SK-N-SH (cell line): ENCODE measurements around the gene AGO1.

Experiments
- EP300 ChIP-seq, 2 experiments: IDR thresholded peaks; 2 replicates each; pipeline versions ENCODE4 v1.4.0 to v1.6.1; 2012; ENCODE audit warnings: borderline replicate concordance in 1 of 2, low read depth in 1 of 2, low read length in 1 of 2
- EZH2phosphoT487 ChIP-seq: fragments of 200-600 bp; sonication (generic); IDR thresholded peaks from 2 replicates; pipeline ENCODE4 v1.6.1; 2017; ENCODE audit warnings: low read depth, mixed run types, mild to moderate bottlenecking, antibody characterized with exemption, moderate library complexity, borderline replicate concordance
- MXI1 ChIP-seq: IDR thresholded peaks from 2 replicates; pipeline ENCODE4 v1.6.1; 2012; ENCODE audit warnings: mild to moderate bottlenecking, low read depth, low read length, improper control_type of control experiment
- NRF1 ChIP-seq: IDR thresholded peaks from 2 replicates; pipeline ENCODE4 v1.6.1; 2012; ENCODE audit warnings: low read depth, mild to moderate bottlenecking, low read length
- POLR2AphosphoS5 ChIP-seq: IDR thresholded peaks from 2 replicates; pipeline ENCODE4 v1.6.1; 2012; ENCODE audit warnings: low read depth, low read length
- REST ChIP-seq: IDR thresholded peaks from 2 replicates; pipeline ENCODE4 v1.6.1; 2012; ENCODE audit warnings: mild to moderate bottlenecking, low read depth, low read length, moderate library complexity
- RFX5 ChIP-seq: IDR thresholded peaks from 2 replicates; pipeline ENCODE4 v1.6.1; 2012; ENCODE audit warnings: mild to moderate bottlenecking, improper control_type of control experiment, low read length
- SMC3 ChIP-seq: IDR thresholded peaks from 2 replicates; pipeline ENCODE4 v1.6.1; 2012; ENCODE audit warnings: low read depth, low read length, improper control_type of control experiment
- TEAD4 ChIP-seq: IDR thresholded peaks from 2 replicates; pipeline ENCODE4 v1.4.0; 2012; ENCODE audit warnings: mild to moderate bottlenecking, borderline replicate concordance; ENCODE audit not compliant: insufficient read depth
- TF ChIP-seq, protein P1 (sequence below): fragments of 200-600 bp; sonication (generic); IDR thresholded peaks from 2 replicates; pipeline ENCODE4 v1.6.1; 2017; ENCODE audit warnings: antibody characterized with exemption, mild to moderate bottlenecking, moderate library complexity
- TF ChIP-seq, protein P2 (sequence below): IDR thresholded peaks from 2 replicates; pipeline ENCODE4 v1.4.0; 2012; ENCODE audit warnings: low read depth, borderline replicate concordance

- TF ChIP-seq POLR2AphosphoS5 (peak; percentile 60), MXI1 (peak; percentile 66; the same call in 1 of the 2 replicates), REST (peak; percentile 49; the same call in 1 of the 2 replicates), RFX5 (0 out of 2 replicates have a peak, but pooled peaks have one; percentile 44), EP300 (IDR thresholded peaks at IDR 0.05; ENCODE audit: borderline replicate concordance in 1 of 2, low read depth in 1 of 2, low read length in 1 of 2) (no peak), NRF1 (peak; percentile 86), EZH2phosphoT487 (no peak), TEAD4 (no peak), SMC3 (peak; percentile 55)
- TF ChIP-seq, protein P1, sequence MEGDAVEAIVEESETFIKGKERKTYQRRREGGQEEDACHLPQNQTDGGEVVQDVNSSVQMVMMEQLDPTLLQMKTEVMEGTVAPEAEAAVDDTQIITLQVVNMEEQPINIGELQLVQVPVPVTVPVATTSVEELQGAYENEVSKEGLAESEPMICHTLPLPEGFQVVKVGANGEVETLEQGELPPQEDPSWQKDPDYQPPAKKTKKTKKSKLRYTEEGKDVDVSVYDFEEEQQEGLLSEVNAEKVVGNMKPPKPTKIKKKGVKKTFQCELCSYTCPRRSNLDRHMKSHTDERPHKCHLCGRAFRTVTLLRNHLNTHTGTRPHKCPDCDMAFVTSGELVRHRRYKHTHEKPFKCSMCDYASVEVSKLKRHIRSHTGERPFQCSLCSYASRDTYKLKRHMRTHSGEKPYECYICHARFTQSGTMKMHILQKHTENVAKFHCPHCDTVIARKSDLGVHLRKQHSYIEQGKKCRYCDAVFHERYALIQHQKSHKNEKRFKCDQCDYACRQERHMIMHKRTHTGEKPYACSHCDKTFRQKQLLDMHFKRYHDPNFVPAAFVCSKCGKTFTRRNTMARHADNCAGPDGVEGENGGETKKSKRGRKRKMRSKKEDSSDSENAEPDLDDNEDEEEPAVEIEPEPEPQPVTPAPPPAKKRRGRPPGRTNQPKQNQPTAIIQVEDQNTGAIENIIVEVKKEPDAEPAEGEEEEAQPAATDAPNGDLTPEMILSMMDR = peak; percentile 83
- TF ChIP-seq, protein P2, sequence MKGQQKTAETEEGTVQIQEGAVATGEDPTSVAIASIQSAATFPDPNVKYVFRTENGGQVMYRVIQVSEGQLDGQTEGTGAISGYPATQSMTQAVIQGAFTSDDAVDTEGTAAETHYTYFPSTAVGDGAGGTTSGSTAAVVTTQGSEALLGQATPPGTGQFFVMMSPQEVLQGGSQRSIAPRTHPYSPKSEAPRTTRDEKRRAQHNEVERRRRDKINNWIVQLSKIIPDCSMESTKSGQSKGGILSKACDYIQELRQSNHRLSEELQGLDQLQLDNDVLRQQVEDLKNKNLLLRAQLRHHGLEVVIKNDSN = no peak
Observed at GRCh38 chr1:35882945-35883634, at the start of gene AGO1.
